ENCODE measurements around the gene MYO3B.

MYO3B gene

GRCh38 chr2:170695521-170696410 lies 517.8 kb downstream of the MYO3B start:
- no peak for DNase-seq (ENCODE audit: low read depth in 2 of 2)

GRCh38 chr2:170696948-170697347 lies 519.0 kb downstream of the MYO3B start:
- no peak for DNase-seq (ENCODE audit: low read depth in 2 of 2)

DNA sequence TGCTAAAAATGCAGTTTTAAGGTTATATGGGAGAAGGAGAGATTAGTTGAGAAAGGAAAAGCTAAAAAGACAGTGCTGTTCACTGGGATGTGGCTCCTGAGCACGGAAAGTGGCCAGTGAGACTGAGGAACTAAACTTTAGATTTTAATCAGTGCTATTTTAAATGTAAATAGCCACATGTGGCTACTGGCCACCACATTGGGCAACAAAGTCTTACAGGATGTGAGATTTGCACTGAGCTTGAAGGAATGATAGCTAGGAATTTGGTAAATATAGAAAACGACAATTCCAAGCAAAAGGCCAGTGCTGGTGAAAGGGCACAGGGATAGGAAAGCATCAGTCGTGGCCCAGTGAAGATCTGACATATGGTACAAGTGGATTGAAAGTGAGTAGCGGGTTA lies 523.1 kb downstream of the MYO3B start:
- DNase-seq (ENCODE audit: low read depth in 2 of 2), result no peak

DNA sequence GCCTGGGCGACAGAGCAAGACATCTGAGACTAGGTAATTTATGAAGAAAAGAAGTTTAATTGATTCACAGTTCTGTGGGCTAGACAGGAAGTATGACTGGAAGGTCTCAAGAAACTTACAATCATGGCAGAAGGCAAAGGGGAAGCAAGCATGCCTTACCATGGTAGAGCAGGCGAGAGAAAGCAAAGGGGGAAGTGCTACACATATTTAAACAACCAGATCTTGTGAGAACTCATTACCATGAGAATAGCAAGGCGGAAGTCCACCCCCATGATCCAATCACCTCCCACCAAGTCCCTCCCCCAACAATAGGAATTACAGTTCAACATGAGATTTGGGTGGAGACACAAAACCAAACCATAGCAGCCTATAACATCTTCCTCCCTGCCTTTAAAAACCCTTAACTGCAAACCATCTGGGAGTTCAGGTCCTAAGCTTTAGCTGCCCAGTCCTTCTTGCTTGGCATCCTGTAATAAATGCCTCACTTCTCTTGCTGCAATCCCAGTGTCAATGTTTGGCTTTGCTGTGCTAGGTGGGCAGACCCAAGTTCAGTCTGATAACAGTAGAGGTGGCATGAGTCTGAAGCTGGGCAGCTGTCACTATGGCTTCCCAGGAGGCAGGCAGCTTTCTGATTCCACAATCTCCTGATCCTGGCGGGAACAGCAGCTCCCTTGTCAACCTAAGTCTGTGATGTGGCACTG lies 526.0 kb downstream of the MYO3B start:
- no peak for DNase-seq (ENCODE audit: low read depth in 2 of 2)
